HG03108 (cell line): ENCODE data around the gene BPIFB3.

ENCODE experiments used
- ATAC-seq: cut with Tn5 transposase; IDR thresholded peaks from one replicate; pipeline ENCODE4 v1.9.1; 2021; ENCODE audit warnings: moderate library complexity; ENCODE audit not compliant: unreplicated experiment

Gene BPIFB3, protein sequence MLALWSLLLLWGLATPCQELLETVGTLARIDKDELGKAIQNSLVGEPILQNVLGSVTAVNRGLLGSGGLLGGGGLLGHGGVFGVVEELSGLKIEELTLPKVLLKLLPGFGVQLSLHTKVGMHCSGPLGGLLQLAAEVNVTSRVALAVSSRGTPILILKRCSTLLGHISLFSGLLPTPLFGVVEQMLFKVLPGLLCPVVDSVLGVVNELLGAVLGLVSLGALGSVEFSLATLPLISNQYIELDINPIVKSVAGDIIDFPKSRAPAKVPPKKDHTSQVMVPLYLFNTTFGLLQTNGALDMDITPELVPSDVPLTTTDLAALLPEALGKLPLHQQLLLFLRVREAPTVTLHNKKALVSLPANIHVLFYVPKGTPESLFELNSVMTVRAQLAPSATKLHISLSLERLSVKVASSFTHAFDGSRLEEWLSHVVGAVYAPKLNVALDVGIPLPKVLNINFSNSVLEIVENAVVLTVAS

DNA sequence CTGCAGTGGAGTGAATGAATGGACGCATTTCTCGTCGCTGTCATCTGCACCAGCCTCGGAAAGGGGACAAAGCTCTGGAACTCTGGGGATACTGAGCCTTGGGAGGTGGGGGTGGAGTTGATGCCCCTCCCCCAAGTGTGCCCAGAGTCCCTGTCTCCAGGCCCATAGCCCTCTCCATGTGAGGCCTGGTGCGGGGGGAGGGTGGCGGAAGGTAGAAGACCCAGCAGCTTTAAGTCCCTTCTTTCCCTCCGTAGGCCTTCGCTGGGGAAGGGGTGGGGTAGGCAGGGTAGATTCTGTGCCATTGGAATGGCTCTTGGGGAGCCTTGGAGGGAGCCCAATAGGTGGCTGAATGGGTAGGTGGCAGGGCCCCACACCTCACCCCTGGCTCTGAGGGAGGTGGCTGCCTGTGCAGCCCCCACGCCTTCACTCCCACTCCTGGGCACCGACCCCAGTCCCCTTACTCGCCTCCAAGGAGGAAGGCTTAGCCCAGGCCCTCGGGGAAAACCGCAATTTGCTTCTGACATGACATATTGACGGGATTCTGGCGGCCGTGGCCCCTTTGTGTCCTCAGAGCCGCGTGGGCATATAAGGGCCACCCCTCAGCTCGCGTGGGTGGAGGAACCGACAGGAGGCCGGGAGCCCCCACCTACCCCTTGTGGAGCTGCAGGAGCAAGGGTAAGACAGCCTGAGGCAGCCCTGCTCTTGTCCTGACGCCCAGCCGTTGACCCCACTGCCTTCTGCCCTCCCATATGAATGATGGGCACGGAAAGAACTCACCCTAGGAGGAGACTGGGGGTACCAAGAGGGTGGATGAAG lies at the start of gene BPIFB3:
BPIFB3 (plus strand) TSS at position 613 of the 816 bp plus-strand sequence. CDS start 1,533 bp downstream, outside the sequence.
- no peak for ATAC-seq

DNA sequence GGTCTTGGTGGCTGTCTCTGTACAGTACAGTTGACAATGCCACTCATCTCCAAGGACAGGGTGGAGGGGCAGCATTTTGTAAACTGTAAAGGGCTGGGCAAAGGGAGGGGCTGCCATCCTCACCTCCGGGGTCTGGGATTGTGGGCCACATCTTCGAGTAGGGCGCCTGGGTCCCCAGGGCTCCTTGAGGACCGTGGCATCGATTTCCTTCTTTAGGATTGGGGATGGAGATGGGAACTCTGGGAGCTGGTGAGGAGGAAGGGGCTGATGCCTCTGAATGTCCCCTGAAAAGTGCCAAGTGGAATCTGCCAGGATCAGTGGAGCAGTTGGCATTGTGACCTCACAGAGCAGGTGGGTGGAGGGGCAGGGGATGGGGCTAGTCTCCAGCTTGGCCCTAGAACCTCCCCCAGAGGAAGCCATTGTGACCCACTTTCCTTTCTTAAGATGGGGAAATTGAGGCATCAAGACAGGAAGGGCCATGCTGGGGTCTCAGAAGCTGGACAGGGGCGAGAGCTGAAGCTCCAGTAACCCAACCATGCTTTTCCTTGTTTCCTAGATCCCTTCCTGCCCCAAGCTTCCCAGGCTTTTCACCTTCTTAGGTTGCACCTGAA lies 49.5 kb upstream of the BPIFB3 start, which contains the start of gene SUN5:
SUN5 (minus strand) TSS at position 293 of the 611 bp plus-strand sequence; CDS start at position 200, 93 bp downstream.
- ATAC-seq, result no peak

DNA sequence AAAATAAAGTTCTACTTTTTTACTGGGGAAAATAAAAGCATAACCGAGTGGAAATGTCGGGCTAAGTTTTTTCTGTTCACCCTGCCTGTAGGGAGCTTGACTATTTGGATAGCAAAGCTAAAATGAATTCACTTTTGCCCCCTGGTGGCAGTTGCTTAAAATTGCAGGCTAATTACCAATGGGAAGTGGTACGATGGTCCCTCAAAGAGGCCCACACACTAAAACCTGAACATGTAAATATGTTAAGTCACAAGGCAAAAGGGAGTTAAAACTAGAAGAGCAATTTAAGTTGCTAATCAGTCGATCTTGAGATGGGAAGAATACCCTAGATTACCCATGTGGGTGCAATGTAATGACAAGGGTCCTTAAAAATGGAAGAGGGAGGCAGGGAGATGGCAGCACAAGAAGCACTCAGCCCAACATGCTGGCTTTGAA lies 48.6 kb upstream of the BPIFB3 start:
- ATAC-seq, result no peak

DNA sequence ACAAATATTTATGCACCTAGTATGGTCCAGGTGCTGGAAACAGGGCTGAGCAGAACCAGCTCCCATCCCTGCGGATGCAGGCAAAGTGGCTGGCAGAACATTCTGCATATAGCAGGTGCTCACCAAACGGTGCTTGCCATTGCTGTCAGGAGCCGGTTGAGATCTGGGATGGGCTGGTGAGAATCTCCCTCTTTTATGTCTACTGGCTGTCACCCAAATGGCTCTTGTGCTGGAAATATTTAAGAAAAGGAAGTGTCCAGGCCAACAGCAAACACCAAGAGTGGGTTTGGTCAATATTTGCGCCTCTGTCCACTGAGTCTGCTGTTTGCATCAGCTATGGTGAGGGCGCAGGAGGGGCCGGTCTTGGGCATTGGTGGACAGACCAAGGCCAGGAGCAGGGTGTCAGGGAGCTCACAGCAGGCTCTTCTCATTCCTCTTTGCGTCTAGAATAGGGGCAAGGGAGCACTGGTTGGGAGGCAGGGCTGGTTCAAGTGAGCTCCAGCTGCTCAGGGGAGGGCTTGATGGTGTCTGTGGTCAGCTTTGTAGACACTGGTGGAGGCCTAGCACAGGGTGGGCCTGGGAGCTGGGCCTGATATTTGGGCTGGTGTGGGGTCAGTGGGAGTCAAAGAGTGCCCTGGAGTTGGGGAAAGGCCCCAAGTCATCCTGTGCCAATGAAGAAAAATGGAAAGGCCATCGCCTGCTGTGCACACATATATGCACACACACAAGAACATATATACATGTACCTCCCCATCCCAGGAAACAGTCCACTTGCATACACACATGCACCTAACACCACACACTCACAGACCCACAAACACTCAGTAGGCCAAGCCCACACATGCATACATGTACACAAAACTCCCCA lies 47.6 kb upstream of the BPIFB3 start:
- no peak for ATAC-seq

DNA sequence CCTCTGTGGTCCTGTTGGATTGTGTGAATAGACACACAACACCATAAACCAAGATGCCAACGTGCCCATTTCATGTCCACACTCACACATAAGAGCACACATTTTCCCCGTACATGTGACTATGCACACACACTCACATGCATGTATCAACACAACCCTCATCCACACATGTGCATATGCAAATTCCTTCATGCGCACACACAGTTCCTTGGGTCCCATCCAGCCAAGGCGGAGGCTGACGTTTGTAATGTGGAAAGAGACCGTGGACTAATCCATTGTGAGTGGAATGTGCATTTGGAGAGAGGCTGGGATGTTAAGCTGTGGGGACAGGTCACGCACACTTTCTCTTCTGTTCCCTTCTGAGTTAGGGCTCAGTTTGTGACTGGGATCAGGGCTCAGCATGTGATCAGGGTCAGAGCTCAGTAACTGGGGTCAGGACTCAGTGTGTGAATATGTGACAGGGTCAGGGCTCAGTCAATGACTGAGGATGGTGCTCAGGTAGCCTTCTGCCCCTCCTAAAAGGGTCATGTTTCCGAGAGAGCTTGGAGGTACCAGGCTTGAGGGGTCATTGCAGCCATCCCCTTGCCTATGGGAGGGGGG lies 46.8 kb upstream of the BPIFB3 start:
- ATAC-seq, result no peak

DNA sequence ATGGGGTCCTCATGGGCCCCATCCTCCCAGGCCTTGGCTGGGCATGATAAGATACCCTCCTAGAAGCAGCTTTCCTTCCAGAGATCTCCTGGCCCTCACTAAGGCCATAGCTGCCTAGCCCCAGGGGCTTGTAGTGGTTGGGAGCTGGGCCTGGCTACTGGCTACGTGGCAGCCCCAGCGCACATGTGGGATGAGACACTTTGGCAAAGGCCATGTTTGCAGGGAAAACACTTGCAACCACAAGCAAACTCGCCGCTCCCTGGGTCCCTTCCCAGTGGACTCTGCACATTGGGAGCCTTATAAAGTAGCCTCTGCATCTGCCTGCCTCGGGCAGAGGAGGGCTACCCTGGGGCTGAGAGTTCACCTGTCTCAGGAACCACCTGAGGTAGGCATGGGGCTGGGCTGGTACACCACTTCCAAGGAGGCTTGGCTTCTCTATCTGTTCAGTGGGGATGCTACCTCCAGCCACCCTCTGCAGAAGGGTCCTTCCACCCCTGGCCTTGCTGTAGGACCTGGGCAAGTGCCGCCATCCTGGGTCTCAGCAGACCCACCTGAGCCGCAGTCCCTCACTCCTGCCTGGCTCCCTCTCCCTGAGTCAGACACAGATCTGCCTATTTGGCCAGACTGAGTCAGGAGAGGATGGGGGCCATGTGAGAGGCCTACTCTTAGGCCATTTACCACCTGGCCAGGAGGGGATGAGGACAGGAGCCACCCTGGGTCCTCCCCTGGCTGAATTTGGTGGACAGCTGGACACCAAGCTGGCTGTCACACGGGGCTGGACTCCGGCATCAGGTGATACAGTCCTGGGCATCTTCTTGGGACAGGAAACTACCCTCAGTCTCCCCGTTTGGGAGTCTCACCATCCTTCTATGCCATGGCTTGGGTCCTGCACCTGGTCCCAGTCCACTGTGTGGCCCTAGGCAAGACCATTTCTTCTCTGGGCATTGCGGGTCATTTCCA lies 46.0 kb upstream of the BPIFB3 start, which contains the start of gene BPIFB2:
BPIFB2 (plus strand) TSS at position 329 of the 960 bp plus-strand sequence. CDS start 871 bp downstream, outside the sequence.
- no peak for ATAC-seq

DNA sequence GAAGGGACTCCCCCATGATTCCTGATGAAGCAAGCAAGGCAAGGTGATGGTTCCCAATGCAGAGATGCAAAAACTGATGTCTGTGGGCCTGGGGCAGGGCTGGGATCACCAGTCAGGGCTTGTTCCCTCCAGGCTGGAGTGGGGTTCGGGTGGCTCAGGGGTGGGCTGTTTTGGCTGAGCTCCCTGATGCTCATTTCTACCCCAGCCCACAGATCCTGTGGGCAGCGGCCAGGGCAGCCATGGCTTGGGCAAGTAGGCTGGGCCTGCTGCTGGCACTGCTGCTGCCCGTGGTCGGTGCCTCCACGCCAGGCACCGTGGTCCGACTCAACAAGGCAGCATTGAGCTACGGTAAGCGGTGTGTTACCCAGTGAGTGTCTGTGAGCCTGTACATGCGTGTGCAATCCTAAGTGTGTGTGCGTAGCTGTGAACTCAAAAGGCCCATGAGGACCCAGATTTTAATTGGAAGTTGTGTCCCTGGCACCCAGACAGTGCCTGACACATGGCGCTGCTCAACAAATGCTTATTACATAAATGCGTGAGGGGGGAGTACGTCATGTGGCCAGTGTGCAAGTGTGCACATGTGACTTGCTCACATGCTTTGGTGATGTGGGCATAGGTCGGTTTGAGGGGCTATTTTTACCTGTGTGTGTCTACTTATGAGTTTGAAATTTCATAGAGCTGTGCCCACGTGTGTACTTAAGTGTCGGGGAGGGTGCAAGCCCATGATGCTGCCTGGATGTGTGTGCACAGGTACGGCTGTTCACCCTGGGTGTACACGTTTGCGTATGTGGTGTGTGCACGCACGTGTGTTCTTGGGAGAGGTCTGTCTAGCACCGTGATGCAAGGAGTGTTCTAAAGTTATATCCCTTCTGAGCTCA lies 45.1 kb upstream of the BPIFB3 start:
- no peak for ATAC-seq

DNA sequence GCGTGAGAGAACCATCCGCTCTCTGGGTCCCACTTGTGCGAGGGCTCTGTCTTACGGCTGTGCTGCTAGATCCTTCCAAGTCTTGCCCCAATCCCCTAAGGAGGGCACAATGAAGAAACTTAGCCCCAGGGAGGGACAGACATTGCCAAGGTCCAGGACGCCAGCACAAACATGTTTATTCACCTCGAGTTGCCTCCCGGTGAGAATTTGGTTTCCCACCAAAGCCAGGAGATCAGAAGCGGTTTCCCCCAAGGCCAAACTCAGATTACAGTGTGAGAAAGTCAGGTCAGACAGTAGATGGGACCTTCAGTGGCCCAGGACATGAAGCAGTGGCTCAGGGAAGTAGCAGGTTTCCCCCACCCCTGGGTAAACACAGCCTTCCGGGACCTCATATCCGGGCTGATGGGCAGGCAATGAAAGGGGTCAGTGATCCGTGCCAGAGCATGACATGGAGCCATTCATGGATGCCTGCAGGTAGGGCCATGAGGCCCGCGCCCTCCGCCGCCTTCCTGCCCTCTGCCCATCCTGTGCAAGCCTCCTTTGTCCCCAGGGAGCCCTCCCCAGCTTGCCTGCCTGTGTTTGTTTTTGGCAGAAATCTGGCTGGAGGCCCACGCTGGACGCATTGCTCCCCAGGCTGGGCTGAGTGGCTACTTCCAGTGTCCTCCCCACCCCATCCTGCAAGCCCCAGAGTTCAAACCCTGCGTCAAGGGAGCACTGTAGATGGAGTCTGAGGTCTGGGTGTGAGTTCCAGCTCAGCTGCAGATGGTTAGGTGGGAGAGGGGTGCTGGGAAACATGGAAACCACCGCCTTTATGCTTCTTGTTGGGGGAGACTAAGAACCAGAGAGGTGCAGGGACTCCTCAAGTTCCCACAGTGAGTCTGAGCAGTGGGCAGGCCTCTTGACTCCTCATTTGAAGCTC lies 44.2 kb upstream of the BPIFB3 start:
- no peak for ATAC-seq

DNA sequence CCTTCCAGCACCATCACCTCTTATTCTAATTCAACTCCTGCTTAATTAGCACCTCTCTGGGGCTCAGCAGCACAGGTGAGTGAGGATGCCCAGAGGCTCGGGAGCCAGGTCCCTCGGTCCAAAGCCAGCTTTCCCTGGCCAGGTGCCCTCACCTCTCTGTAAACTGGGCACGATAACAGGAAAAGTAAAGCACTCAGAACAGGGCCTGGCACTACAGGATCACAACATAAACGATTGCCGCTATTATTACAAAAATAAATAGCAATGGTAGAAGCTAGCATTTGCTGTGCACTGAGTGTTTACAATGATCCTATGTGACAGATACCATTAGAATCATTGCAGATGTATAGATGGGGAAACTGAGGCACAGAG lies 43.6 kb upstream of the BPIFB3 start:
- ATAC-seq, result no peak

DNA sequence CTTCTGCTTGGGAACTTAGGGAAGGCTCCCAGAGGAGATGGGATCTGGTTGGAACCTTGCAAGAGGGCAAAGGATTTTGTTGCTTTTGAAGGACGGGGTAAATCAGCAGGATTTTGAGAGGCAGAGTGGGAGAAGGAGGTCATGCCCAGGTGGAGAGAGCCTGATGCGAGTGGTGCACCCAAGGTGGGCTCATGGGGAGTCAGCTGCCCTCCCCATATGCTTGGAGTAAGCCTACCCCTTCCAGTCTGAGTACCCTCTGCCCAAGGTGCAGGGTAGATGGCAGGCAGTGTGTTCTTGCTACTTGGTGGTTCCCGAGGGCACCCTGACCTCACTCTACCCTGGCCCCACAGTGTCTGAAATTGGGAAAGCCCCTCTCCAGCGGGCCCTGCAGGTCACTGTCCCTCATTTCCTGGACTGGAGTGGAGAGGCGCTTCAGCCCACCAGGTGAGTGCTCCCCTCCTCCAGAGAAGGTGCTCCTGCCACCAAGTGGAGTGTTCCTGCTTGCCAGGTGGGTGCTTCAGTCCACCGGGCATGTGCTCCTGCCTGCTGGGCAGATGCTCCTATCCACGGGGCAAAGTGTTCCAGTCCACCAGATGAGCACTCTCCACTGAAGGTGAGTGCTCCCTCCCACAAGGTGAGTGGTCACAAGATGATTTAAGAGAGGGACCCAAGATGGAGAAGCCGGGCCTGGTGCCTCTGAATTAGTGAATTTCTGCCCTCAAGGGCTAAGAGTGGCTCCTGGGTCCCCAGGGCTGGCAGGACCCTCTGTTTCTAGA lies 42.8 kb upstream of the BPIFB3 start:
- no peak for ATAC-seq

DNA sequence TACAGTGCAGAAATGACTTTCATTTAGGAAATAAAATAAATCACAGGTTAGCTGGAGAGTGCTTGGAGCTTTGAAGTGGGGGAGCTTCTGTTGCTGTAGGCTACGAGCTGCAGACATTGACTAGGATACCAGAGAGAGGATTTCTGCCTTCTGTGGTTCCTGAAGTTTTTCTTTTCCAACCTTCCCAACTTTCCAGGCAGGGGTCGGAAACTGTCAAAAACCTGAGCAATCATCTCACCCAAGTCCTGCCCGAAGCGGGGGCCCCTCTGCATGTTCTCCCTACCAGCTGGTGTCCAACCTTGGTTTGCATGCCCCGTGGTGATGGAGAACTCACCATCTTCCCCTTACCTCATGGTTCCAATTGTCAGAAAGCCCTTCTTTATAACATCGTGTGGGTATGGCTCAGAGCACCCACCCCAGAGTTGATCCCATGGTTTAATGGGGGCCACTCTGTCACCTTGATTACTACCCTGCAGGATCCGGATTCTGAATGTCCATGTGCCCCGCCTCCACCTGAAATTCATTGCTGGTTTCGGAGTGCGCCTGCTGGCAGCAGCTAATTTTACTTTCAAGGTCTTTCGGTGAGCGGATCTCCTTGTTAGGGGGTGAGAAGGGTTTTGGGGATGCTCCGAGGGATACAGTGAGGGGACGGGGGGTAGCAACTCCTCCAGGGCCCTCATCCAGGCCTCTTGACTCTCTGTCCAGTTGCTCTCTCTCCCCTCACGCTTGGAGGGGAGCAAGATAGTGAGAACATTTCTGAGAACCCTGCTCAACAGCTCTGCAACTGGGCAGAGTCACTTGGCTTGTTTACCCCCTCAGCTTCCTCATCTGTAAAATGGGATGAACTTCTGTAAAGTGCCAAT lies 41.1 kb upstream of the BPIFB3 start:
- ATAC-seq, result no peak

DNA sequence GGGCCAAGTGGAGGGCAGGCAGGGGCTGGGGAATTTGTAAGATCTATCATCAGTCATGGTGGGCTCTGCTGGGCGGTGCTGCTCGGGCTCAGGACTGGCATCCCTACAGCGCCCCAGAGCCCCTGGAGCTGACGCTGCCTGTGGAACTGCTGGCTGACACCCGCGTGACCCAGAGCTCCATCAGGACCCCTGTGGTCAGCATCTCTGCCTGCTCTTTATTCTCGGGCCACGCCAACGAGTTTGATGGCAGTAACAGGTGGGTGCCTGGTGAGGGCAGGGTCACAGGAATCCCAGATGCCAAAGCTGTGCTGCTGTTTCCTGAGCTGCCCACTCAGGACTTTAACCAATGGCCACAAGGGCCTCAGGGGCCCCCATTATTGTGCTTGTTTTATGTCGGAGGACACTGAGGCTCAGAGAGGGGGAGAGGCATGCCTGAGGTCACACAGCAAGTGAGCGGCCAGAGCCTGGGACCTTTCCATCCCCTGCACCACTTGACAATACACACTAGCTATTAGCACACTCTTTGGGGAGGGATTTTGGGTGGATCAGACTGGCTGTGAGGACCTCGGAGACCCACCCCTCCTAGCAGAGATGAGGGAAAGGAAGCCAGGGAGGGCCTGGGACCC lies 39.9 kb upstream of the BPIFB3 start:
- ATAC-seq, result no peak

DNA sequence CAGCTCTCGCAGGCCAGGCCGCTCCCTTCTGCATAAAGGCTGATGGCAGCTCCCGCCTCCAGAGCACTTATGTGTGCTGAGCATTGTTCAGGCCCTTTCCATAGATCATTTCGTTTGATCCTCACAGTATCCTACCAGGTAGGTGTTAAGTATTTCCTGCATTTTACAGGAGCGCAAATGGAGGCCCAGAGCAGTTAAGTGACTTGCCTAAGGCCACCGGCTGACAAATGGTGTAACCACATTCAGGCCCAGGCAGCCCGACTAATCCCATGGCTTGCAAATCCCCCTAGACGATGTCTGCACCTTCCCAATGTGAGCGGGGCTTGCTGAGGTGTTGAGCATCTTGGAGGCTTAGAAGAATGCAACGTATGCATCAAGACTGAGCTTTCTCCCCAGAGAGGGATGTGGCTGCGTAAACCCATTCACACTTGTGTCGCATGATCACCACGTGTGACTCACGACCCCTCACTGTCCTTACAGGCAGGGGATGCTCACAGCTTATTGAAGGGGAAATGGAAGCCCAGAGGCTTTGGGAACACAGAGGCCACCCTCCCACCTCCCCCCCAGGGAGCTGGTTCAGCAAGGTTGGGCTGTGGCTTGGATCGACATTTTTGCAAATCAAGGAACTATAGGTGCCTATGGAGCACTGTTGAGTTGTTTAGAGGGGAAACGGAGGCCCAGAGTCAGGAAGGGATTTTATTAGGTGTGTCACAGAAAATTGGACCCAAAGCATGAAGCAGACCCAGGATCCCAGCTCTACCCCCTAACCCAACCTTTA lies 39.2 kb upstream of the BPIFB3 start:
- ATAC-seq, result no peak

DNA sequence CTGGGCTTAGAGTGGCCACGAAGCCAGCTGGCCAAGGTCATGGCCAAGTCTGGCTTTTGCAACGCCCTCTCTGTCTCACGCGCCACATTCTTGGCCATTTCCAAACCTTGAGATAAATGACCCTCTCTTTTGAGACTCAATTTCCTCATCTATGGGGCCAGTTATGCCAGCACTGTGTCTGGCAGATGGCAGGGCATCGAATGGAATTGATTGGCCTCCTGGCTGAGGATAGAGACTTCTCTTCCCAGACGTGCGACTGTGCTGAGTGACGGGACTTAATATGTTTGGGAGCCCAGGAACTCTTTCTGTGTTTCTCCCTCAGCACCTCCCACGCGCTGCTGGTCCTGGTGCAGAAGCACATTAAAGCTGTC lies 38.6 kb upstream of the BPIFB3 start:
- ATAC-seq, result no peak
